Measurements from ENCODE around the gene KCNIP2.

Gene KCNIP2

DNA sequence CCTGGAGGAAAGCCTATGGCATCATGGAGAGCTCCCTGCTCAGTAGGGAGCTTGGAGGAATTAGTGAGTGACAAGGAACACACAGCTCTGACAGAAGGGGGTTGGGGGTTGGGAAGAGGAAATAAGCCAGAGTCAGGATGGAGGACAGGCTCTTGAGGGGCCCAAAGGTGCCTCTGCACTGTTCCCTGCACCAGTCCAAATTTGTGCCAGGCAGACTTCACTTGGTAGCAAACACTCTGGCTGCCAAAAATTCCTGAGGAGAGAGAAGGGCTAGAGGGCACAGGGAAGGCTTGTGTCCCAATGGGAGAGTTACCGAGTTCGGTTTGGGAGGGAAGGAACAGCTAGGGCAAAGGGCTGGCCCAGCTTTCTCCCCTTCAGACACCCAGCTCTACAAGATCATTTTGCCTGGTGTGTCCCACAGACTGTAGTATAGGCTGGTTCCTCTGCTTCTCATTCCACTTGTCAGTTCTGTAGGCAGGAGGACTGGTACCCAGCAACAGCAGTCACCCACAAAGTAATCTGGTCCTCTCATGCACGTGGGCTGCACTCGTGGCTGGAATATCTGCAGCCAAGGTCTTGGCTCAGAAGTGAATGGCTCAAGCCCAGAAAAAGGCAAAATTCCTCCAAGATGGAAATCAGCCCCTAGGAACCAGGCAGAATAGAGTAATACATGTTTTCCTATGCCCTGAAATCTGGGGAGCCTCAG lies 8.0 kb upstream of the KCNIP2 start:
- no peak for TF ChIP-seq CTCF (IDR thresholded peaks at IDR 0.05; ENCODE audit: insufficient read depth, low read depth, low read length, missing control alignments)
- no peak overlapping the region for H3K4me3 ChIP-seq (ENCODE audit: low read length)

DNA sequence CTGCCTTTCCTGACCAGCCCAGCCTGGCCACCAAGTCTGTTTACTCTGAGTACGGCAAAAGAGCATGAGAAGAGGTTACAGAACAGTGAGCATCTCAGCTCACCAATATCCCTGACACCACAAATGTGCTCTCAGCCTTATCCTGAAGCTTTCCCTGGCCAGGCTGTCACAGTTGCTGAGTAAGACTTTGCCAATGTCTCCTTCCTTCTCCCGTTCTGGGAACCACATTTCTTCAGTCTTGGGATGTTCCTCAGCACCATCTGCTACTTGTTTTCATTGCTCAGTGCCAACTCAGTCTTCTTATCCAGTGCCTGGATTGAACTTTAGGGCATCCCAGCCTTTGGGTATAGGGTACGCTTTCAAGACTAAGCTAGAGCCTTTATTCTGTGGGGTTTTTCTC lies 7.1 kb upstream of the KCNIP2 start:
- no peak for TF ChIP-seq CTCF (IDR thresholded peaks at IDR 0.05; ENCODE audit: insufficient read depth, low read depth, low read length, missing control alignments)
- no peak for DNase-seq (ENCODE audit: low read depth)
- no peak overlapping the region for H3K4me3 ChIP-seq (ENCODE audit: low read length)

More for the DNA sequence above, 8.0 kb upstream of the KCNIP2 start:
- DNase-seq (ENCODE audit: low read depth): no peak

GRCh38 chr10:101848894-101849351 lies 5.3 kb upstream of the KCNIP2 start:
- DNase-seq (ENCODE audit: low read depth): no peak
- TF ChIP-seq CTCF (IDR thresholded peaks at IDR 0.05; ENCODE audit: insufficient read depth, low read depth, low read length, missing control alignments): no peak
- no peak overlapping the region for H3K4me3 ChIP-seq (ENCODE audit: low read length)

GRCh38 chr10:101848408-101848807 lies 4.8 kb upstream of the KCNIP2 start:
- DNase-seq (ENCODE audit: low read depth): no peak
- no peak overlapping the region for H3K4me3 ChIP-seq (ENCODE audit: low read length)
- TF ChIP-seq CTCF (IDR thresholded peaks at IDR 0.05; ENCODE audit: insufficient read depth, low read depth, low read length, missing control alignments): no peak

- DNase-seq (ENCODE audit: low read depth): no peak
- no peak overlapping the region for H3K4me3 ChIP-seq (ENCODE audit: low read length)
- no peak for TF ChIP-seq CTCF (IDR thresholded peaks at IDR 0.05; ENCODE audit: insufficient read depth, low read depth, low read length, missing control alignments)
These were observed 2.3 kb upstream of the KCNIP2 start for GRCh38 chr10:101845893-101846292.

DNA sequence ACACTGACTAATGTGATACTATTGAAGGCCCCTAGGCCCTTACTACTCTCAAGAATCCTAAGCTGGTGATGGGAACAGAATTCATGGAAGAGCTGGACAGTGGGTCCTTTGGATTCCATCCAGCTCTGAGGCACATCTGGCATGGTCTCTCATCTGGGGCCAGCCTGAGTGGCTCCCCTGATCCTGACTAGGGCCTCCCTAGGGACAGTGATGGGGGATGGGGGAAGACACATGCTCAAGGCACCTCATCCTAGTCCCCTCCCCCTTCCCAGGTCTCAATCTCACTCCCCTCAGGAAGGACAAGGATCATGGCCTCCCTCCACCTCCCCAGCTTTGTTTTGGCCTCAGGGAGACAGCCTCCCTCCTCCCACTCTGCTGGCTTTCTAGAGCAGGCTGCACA lies 1.8 kb downstream of the KCNIP2 start:
- no peak for TF ChIP-seq CTCF (IDR thresholded peaks at IDR 0.05; ENCODE audit: insufficient read depth, low read depth, low read length, missing control alignments)
- no peak for DNase-seq (ENCODE audit: low read depth)
- H3K4me3 ChIP-seq (ENCODE audit: low read length): no peak overlapping the region

Data from epithelial cell of esophagus (primary cell).